Activated B cell treated with CpG ODN at 0.5 μM for 24 hours (primary cell): Measurements from ENCODE around the gene FBP1. TPM values are rescaled to one million over a fixed set of nuclear protein-coding genes. Genes with fewer than 3 reads are reported as not detected.

Source experiments
- ATAC-seq: fragments of 200-7000 bp; cut with Tn5 transposase; one replicate; pipeline ENCODE4 v1.10.0; 2021; ENCODE audit warnings: low read depth, mild to moderate bottlenecking, moderate library complexity
- CTCF ChIA-PET: fragments of 350-600 bp; sonication (Branson Sonifier 250); formaldehyde crosslinking; loops from one replicate; lab custom pipeline; 2021; ENCODE audit warnings: antibody characterized with exemption; lab: Charles Lee
- POLR2A ChIA-PET: fragments of 350-600 bp; sonication (Branson Sonifier 250); formaldehyde crosslinking; loops from one replicate; lab custom pipeline; 2021; ENCODE audit warnings: antibody characterized with exemption; lab: Charles Lee
- DNase-seq: peaks from one replicate; pipeline ENCODE4 v3.0.0; 2022
- H3K27ac Mint-ChIP-seq: one replicate; pipeline ENCODE4 v1.8.0; 2020; ENCODE audit warnings: mixed read lengths
- H3K27me3 Mint-ChIP-seq: one replicate; pipeline ENCODE4 v1.8.0; 2021; ENCODE audit warnings: mixed read lengths
- H3K36me3 Mint-ChIP-seq: one replicate; pipeline ENCODE4 v1.8.0; 2021; ENCODE audit warnings: low read depth, mixed read lengths
- H3K4me1 Mint-ChIP-seq: one replicate; pipeline ENCODE4 v1.8.0; 2021; ENCODE audit warnings: mixed read lengths
- H3K4me3 Mint-ChIP-seq: one replicate; pipeline ENCODE4 v1.8.0; 2020; ENCODE audit warnings: mild to moderate bottlenecking, mixed read lengths
- H3K9me3 Mint-ChIP-seq: one replicate; pipeline ENCODE4 v1.8.0; 2020; ENCODE audit warnings: mixed read lengths
- CTCF ChIP-seq: fragments of 200-600 bp; IDR thresholded peaks from one replicate; pipeline ENCODE4 v1.8.0; 2022; ENCODE audit warnings: antibody characterized with exemption, mild to moderate bottlenecking
- intact Hi-C: fragments of 100-400 bp; cut with micrococcal nuclease; formaldehyde crosslinking; loops from one replicate; pipeline ENCODE4 v1.15.1; 2024
- total RNA-seq: library from RNA; stranded (reverse); gene quantifications from 2 replicates; pipeline ENCODE4 v1.2.3, GENCODE V29; 2022

FBP1 gene
- total RNA-seq, 1 donor from 2014 or later = 0.80 TPM

- Mint-ChIP-seq H3K4me1 (no peaks in the 10 kb centered on the region), H3K27me3 (peaks cover 6% of the 10 kb centered on the region), H3K4me3 (no peak overlapping the region), H3K9me3 (no peaks in the 10 kb centered on the region), H3K27ac (no peak overlapping the region), H3K36me3 (no peaks in the 10 kb centered on the region)
- POLR2A ChIA-PET = no interaction called here
- intact Hi-C loops = no loop called here
- no peak for TF ChIP-seq CTCF
- ATAC-seq (no peak), DNase-seq (no peak)
- CTCF ChIA-PET = interaction anchor here (1.1 kb wide), 1 partner anchor 454 kb away, joined by 3 read pairs; no protein-coding TSS in a partner anchor
These were observed 35.9 kb upstream of the FBP1 start for GRCh38 chr9:94675008-94675881.

DNA sequence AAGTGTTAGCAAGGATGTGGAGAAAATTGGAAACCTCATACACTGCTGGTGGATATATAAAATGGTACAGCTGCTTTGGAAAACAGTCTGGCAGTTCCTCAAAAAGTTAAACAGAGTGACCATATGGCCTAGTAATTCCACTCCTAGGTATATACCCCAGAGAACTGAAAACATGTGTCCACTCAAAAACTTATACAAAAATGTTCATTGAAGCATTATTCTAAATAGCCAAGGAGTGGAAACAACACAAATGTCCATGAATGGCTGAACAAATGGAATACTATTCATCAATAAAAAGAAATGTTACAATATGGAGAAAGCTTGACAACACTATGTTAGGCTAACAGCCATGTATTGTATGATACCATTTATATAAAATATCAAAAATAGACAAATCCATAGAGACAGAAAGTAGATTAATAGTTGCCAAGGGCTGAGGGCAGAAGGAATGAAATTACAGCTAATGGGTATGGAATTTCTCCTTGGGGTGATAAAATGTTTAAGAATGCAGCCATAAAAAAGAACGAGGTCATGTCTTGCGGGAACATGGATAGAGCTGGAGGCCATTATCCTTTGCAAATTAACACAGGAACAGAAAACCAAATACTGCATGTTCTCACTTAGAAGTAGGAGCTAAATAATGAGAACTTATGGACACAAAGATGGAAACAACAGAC lies 33.6 kb upstream of the FBP1 start:
- TF ChIP-seq CTCF = no peak
- no peaks in the 10 kb centered on the region for H3K36me3 Mint-ChIP-seq
- H3K4me1 Mint-ChIP-seq = peaks cover 2% of the 10 kb centered on the region
- no peaks in the 10 kb centered on the region for H3K9me3 Mint-ChIP-seq
- intact Hi-C loops = no loop called here
- DNase-seq (no peak), ATAC-seq (no peak)
- ChIA-PET CTCF (interaction anchor here (2.1 to 2.2 kb wide), 2 partner anchors 8 to 458 kb away, joined by 6 to 9 read pairs; no protein-coding TSS in a partner anchor), POLR2A (no interaction called here)
- H3K4me3 Mint-ChIP-seq = no peak overlapping the region
- peaks cover 2% of the 10 kb centered on the region for H3K27me3 Mint-ChIP-seq
- H3K27ac Mint-ChIP-seq = no peak overlapping the region

GRCh38 chr9:94668928-94669729 lies 29.8 kb upstream of the FBP1 start:
- Mint-ChIP-seq H3K4me1 (peaks cover 2% of the 10 kb centered on the region), H3K36me3 (no peaks in the 10 kb centered on the region), H3K27me3 (peaks cover 6% of the 10 kb centered on the region), H3K27ac (peak overlapping the region; percentile 62), H3K9me3 (no peaks in the 10 kb centered on the region), H3K4me3 (peak overlapping the region; percentile 82)
- intact Hi-C loops = loop anchor here (5.0 kb wide), 3 partner anchors 58 to 1548 kb away; partner anchors contain the start of gene AOPEP
- ATAC-seq (peak; percentile 82), DNase-seq (no peak)
- CTCF ChIA-PET = interaction anchor here (1.2 to 3.1 kb wide), 8 partner anchors 11 to 499 kb away, joined by 3 to 17 read pairs (median 6); no protein-coding TSS in a partner anchor
- TF ChIP-seq CTCF = peak; percentile 20
- POLR2A ChIA-PET = interaction anchor here (0.7 to 2.0 kb wide), 6 partner anchors 13 to 448 kb away, joined by 3 to 17 read pairs (median 6); partner anchors contain the start of gene FBP1

DNA sequence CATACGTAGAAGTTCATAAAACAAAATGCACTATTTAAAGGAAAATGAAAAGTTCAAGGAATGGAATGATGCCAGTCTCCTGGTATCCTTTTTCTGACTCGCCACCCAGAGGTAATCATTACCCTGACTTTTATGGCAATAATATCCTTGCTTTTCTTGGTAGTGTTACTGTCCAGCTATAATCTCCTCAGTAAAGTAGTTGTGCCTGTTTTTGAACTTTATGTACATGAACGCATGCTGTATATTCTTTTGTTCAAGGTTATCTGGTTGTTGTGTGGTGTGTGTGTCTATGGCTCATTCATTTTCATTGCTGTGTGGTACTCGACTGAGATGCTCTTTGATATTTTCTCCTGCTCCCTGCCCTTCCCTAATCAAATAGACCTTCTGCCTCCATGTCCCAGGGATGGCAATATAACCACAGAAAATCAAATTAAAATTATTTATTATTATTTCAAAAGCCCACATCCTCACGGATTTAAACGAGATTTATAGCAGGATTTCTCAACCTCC lies 29.2 kb upstream of the FBP1 start:
- Mint-ChIP-seq H3K4me1 (peaks cover 2% of the 10 kb centered on the region), H3K4me3 (no peak overlapping the region), H3K9me3 (no peaks in the 10 kb centered on the region), H3K27ac (no peak overlapping the region), H3K27me3 (peaks cover 6% of the 10 kb centered on the region), H3K36me3 (no peaks in the 10 kb centered on the region)
- DNase-seq (no peak), ATAC-seq (no peak)
- intact Hi-C loops = loop anchor here (5.0 kb wide), 3 partner anchors 59 to 1549 kb away; partner anchors contain the start of gene AOPEP
- ChIA-PET CTCF (interaction anchor here (1.0 to 3.1 kb wide), 9 partner anchors 11 to 500 kb away, joined by 3 to 17 read pairs (median 6); no protein-coding TSS in a partner anchor), POLR2A (interaction anchor here (0.7 to 2.0 kb wide), 3 partner anchors 12 to 448 kb away, joined by 4 to 17 read pairs (median 4); no protein-coding TSS in a partner anchor)
- no peak for TF ChIP-seq CTCF
